ENCODE data around the gene IRF3. TPM values are rescaled to one million over a fixed set of nuclear protein-coding genes. Genes with fewer than 3 reads are reported as not detected.
A peak's percentile ranks its signal among the peaks of the same experiment; 100 is the strongest.

IRF3 gene
- total RNA-seq, 1 donor from 2014 or later, result 40.1 TPM

GRCh38 chr19:49687150-49687549, 21.5 kb upstream of the IRF3 start:
- no peak overlapping the region for H3K4me3 Mint-ChIP-seq (ENCODE audit: unreplicated experiment)

DNA sequence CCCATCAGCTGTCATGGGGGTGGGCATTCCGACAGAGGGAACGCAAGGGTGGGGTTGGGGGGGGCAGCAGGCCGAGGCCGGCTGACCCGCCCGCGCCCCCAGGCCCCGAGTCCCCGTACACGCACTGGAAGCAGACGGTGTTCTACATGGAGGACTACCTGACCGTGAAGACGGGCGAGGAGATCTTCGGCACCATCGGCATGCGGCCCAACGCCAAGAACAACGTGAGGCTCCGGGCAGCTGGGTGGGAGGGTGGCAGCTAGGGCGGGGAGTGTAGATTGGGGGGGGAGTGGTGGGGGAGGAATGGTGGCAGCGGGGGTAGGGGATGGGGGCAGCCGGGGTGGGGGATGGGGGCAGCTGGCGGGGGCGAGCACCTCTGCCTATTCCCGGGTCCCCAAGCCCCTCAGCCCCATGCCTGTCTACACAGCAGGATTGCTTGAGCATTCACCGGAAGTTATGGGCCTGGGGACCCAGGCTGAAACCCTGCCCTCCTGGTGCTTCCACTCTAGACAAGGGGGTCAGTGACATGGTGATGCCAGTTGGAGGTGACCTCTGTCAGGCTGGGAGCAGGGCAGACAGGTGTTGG, 20.9 kb upstream of the IRF3 start:
- H3K4me1 Mint-ChIP-seq (ENCODE audit: low read depth, unreplicated experiment), result peaks cover 10% of the 10 kb centered on the region
- no peak for DNase-seq
- H3K36me3 Mint-ChIP-seq (ENCODE audit: unreplicated experiment), result no peaks in the 10 kb centered on the region
- H3K4me3 Mint-ChIP-seq (ENCODE audit: unreplicated experiment), result no peak overlapping the region
- peaks cover 20% of the 10 kb centered on the region for H3K27me3 Mint-ChIP-seq (ENCODE audit: unreplicated experiment)
- TF ChIP-seq, protein P1, sequence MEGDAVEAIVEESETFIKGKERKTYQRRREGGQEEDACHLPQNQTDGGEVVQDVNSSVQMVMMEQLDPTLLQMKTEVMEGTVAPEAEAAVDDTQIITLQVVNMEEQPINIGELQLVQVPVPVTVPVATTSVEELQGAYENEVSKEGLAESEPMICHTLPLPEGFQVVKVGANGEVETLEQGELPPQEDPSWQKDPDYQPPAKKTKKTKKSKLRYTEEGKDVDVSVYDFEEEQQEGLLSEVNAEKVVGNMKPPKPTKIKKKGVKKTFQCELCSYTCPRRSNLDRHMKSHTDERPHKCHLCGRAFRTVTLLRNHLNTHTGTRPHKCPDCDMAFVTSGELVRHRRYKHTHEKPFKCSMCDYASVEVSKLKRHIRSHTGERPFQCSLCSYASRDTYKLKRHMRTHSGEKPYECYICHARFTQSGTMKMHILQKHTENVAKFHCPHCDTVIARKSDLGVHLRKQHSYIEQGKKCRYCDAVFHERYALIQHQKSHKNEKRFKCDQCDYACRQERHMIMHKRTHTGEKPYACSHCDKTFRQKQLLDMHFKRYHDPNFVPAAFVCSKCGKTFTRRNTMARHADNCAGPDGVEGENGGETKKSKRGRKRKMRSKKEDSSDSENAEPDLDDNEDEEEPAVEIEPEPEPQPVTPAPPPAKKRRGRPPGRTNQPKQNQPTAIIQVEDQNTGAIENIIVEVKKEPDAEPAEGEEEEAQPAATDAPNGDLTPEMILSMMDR (IDR thresholded peaks at IDR 0.05; ENCODE audit: partially characterized antibody, unreplicated experiment), result no peak
- H3K9me3 Mint-ChIP-seq (ENCODE audit: unreplicated experiment), result peaks cover 12% of the 10 kb centered on the region
- H3K27ac Mint-ChIP-seq (ENCODE audit: unreplicated experiment), result no peak overlapping the region

More at GRCh38 chr19:49687150-49687549, 21.5 kb upstream of the IRF3 start:
- H3K27me3 Mint-ChIP-seq (ENCODE audit: unreplicated experiment), result peaks cover 20% of the 10 kb centered on the region
- H3K4me1 Mint-ChIP-seq (ENCODE audit: low read depth, unreplicated experiment), result peaks cover 10% of the 10 kb centered on the region
- no peaks in the 10 kb centered on the region for H3K36me3 Mint-ChIP-seq (ENCODE audit: unreplicated experiment)
- no peak for DNase-seq
- H3K27ac Mint-ChIP-seq (ENCODE audit: unreplicated experiment), result no peak overlapping the region
- TF ChIP-seq, protein P1 (IDR thresholded peaks at IDR 0.05; ENCODE audit: partially characterized antibody, unreplicated experiment), result no peak
- peaks cover 12% of the 10 kb centered on the region for H3K9me3 Mint-ChIP-seq (ENCODE audit: unreplicated experiment)

DNA sequence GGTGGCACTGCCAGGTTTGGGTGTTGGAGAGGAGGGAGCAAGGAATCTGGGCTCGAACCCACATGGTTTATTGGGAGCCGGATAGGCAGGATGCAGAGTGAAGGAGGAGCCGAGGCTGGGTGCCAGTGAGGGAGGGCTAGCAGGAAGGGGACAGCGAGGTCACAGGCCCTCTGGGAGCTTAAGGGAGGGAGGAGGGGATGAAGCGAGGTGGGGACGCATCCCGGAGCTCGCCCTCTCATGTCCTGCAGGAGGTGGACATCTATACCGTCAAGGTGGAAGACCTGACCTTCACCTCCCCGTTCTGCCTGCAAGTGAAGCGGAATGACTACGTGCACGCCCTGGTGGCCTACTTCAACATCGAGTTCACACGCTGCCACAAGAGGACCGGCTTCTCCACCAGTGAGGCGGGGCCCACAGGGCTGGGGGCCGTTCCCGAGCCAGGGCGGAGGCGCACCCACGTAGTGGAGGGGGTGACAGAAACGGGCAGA, 20.2 kb upstream of the IRF3 start:
- H3K36me3 Mint-ChIP-seq (ENCODE audit: unreplicated experiment), result no peaks in the 10 kb centered on the region
- DNase-seq, result no peak
- H3K27ac Mint-ChIP-seq (ENCODE audit: unreplicated experiment), result no peak overlapping the region
- peaks cover 18% of the 10 kb centered on the region for H3K27me3 Mint-ChIP-seq (ENCODE audit: unreplicated experiment)
- H3K9me3 Mint-ChIP-seq (ENCODE audit: unreplicated experiment), result peaks cover 11% of the 10 kb centered on the region
- peaks cover 10% of the 10 kb centered on the region for H3K4me1 Mint-ChIP-seq (ENCODE audit: low read depth, unreplicated experiment)
- H3K4me3 Mint-ChIP-seq (ENCODE audit: unreplicated experiment), result no peak overlapping the region
- TF ChIP-seq, protein P1 (IDR thresholded peaks at IDR 0.05; ENCODE audit: partially characterized antibody, unreplicated experiment), result no peak

DNA sequence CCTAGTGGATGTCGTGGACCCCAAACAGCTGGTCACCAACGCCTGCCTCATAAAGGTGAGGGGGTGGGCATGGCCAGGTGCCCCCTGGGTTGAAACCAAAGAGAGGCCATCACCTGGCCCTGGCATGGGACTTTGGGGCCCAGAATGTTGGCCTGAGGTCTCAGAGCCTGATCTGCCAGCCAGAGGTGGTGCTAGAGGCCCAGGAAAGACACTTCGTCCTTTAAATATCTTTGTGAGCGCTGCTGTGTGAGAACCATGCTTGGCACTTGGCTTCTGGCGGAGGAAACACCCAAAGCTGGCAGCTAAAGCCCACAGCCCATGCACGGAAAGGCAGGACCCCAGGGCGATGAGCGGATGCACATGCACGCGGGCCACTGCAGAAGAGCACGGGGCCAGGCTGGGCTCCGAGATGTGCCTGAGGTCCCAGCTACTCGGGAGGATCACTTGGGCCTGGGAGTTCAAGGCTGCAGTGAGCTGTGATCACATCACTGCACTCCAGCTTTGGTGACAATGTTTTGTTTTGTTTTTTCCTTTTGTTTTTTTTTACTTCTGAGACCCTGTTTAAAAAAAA, 19.4 kb upstream of the IRF3 start:
- Mint-ChIP-seq H3K9me3 (ENCODE audit: unreplicated experiment) (peaks cover 5% of the 10 kb centered on the region), H3K4me1 (ENCODE audit: low read depth, unreplicated experiment) (peaks cover 12% of the 10 kb centered on the region), H3K4me3 (ENCODE audit: unreplicated experiment) (peak overlapping the region; percentile 40), H3K27ac (ENCODE audit: unreplicated experiment) (no peak overlapping the region), H3K27me3 (ENCODE audit: unreplicated experiment) (peaks cover 12% of the 10 kb centered on the region), H3K36me3 (ENCODE audit: unreplicated experiment) (no peaks in the 10 kb centered on the region)
- DNase-seq, result no peak
- TF ChIP-seq, protein P1 (IDR thresholded peaks at IDR 0.05; ENCODE audit: partially characterized antibody, unreplicated experiment), result no peak
